ENCODE data around the gene HPCAL4.

GRCh38 chr1:39643705-39644104 is 47.5 kb downstream of the HPCAL4 start:
- TF ChIP-seq EZH2 (IDR thresholded peaks at IDR 0.05; ENCODE audit: insufficient read depth, poor library complexity, severe bottlenecking) (no peak), EZH2phosphoT487 (IDR thresholded peaks at IDR 0.05; ENCODE audit: insufficient read depth, low read depth) (no peak)
